ENCODE measurements around the gene COMP. TPM values are rescaled to one million over a fixed set of nuclear protein-coding genes. Genes with fewer than 3 reads are reported as not detected.

Gene COMP
- total RNA-seq, 1 experiment from 2014 or later, result 0.13 TPM

DNA sequence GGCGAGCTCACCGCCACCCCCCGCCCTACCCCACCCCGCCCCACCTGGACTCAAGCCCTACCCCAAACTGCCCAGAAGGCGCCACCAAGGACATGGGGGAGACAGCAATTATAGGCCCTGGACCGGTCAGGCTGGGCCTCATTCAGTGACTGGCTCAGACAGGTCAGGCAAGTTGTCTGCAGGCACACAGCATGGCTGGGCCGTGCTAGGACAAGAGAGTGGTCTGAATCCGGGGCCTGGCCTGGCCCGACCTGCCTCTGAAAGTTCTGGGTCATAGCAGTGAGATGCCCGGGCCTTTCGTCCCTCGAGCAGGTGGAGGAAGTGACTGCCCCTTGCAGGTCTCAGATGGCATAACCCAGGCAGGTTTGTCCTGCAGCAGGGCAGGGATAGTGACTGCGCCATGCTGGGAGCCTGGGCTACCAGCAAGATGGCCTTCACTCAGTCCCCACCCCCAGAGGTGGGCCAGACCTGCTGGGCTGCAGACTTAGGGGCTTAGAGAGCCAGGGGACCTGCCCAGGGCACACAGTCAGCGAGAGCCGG lies 21.0 kb downstream of the COMP start:
- Mint-ChIP-seq H3K4me3 (no peak overlapping the region), H3K4me1 (no peaks in the 10 kb centered on the region), H3K9me3 (no peaks in the 10 kb centered on the region), H3K36me3 (no peaks in the 10 kb centered on the region), H3K27ac (no peak overlapping the region), H3K27me3 (ENCODE audit: low read depth) (peaks cover 86% of the 10 kb centered on the region)
- DNase-seq (ENCODE audit: low spot score), result no peak
- TF ChIP-seq SMAD4 (CRISPR knock-in tag; IDR thresholded peaks at IDR 0.05), result no peak
- TF ChIP-seq ZNF263 (CRISPR knock-in tag; IDR thresholded peaks at IDR 0.05; ENCODE audit: low read depth), result no peak
- TF ChIP-seq, protein P1, sequence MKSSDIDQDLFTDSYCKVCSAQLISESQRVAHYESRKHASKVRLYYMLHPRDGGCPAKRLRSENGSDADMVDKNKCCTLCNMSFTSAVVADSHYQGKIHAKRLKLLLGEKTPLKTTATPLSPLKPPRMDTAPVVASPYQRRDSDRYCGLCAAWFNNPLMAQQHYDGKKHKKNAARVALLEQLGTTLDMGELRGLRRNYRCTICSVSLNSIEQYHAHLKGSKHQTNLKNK (CRISPR knock-in tag; IDR thresholded peaks at IDR 0.05), result no peak
- no peak for TF ChIP-seq ZNF138 (CRISPR knock-in tag; conservative IDR thresholded peaks at IDR 0.05)
- TF ChIP-seq NR3C1 (CRISPR knock-in tag; conservative IDR thresholded peaks at IDR 0.05; ENCODE audit: low read depth), result no peak
- no peak for TF ChIP-seq MYBL2 (CRISPR knock-in tag; IDR thresholded peaks at IDR 0.05)
- CTCF ChIA-PET, result interaction anchor here (0.9 to 2.6 kb wide), 5 partner anchors 11 to 281 kb away, joined by 3 to 13 read pairs (median 4); no protein-coding TSS in a partner anchor
- peak; percentile 35 for ATAC-seq
- POLR2A ChIA-PET, result no interaction called here

DNA sequence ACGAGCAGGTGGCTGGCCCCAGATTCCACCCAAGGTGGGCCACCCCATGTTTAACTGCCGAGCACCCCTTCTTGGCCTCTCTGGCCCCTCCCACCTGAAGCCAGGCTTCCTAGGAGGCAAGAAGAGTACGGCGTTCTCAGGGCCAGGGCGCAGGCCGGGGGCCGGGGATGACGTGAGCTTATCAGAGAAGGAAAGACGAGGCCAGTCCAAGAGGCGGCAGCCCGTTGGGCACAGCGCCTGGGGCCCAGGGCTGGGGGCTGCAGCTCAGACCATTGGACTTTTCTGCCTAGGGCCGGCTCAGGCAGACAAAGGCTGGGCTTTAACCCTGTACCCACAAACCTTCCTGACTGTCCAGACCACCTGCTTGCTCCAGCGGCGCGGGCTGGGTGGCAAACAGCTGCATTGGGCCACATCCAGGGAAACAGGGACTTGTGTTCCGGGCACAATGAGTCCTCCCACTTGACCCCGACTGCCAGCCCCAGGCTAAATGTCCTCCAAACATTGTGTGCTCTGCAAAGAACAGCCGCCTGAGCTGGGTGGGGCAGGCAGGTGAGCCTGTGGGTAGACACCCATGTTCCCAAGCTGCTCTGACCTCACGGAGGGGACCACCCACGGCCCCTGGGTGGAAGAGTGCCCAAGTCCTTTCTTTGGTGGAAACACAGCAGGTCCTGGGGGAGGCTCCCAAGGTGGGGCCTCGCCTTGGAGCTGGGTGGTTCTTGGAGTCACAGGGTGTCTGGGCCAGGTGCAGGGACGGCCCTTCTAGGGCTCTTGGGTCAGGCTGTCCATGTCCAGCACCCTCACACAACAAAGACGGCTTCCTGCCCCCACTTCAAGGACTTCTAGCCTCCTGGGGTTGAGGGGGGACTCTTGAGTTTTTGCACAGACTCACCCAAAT lies 21.9 kb downstream of the COMP start:
- no peak overlapping the region for H3K27ac Mint-ChIP-seq
- no peak overlapping the region for H3K4me3 Mint-ChIP-seq
- ATAC-seq (no peak), DNase-seq (ENCODE audit: low spot score) (no peak)
- CTCF ChIA-PET, result interaction anchor here (0.6 to 2.6 kb wide), 9 partner anchors 11 to 473 kb away, joined by 3 to 13 read pairs (median 4); no protein-coding TSS in a partner anchor
- no peaks in the 10 kb centered on the region for H3K9me3 Mint-ChIP-seq
- POLR2A ChIA-PET, result no interaction called here
- H3K4me1 Mint-ChIP-seq, result no peaks in the 10 kb centered on the region
- TF ChIP-seq, protein P2, sequence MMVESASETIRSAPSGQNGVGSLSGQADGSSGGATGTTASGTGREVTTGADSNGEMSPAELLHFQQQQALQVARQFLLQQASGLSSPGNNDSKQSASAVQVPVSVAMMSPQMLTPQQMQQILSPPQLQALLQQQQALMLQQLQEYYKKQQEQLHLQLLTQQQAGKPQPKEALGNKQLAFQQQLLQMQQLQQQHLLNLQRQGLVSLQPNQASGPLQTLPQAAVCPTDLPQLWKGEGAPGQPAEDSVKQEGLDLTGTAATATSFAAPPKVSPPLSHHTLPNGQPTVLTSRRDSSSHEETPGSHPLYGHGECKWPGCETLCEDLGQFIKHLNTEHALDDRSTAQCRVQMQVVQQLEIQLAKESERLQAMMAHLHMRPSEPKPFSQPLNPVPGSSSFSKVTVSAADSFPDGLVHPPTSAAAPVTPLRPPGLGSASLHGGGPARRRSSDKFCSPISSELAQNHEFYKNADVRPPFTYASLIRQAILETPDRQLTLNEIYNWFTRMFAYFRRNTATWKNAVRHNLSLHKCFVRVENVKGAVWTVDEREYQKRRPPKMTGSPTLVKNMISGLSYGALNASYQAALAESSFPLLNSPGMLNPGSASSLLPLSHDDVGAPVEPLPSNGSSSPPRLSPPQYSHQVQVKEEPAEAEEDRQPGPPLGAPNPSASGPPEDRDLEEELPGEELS (CRISPR knock-in tag; IDR thresholded peaks at IDR 0.05), result no peak
- TF ChIP-seq, protein P3, sequence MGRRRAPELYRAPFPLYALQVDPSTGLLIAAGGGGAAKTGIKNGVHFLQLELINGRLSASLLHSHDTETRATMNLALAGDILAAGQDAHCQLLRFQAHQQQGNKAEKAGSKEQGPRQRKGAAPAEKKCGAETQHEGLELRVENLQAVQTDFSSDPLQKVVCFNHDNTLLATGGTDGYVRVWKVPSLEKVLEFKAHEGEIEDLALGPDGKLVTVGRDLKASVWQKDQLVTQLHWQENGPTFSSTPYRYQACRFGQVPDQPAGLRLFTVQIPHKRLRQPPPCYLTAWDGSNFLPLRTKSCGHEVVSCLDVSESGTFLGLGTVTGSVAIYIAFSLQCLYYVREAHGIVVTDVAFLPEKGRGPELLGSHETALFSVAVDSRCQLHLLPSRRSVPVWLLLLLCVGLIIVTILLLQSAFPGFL (CRISPR knock-in tag; IDR thresholded peaks at IDR 0.05; ENCODE audit: borderline replicate concordance), result no peak
- TF ChIP-seq, protein P4, sequence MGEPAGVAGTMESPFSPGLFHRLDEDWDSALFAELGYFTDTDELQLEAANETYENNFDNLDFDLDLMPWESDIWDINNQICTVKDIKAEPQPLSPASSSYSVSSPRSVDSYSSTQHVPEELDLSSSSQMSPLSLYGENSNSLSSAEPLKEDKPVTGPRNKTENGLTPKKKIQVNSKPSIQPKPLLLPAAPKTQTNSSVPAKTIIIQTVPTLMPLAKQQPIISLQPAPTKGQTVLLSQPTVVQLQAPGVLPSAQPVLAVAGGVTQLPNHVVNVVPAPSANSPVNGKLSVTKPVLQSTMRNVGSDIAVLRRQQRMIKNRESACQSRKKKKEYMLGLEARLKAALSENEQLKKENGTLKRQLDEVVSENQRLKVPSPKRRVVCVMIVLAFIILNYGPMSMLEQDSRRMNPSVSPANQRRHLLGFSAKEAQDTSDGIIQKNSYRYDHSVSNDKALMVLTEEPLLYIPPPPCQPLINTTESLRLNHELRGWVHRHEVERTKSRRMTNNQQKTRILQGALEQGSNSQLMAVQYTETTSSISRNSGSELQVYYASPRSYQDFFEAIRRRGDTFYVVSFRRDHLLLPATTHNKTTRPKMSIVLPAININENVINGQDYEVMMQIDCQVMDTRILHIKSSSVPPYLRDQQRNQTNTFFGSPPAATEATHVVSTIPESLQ (CRISPR knock-in tag; IDR thresholded peaks at IDR 0.05), result no peak
- no peak for TF ChIP-seq KAT7 (CRISPR knock-in tag; IDR thresholded peaks at IDR 0.05; ENCODE audit: borderline replicate concordance)
- TF ChIP-seq, protein P5, sequence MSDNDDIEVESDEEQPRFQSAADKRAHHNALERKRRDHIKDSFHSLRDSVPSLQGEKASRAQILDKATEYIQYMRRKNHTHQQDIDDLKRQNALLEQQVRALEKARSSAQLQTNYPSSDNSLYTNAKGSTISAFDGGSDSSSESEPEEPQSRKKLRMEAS (CRISPR knock-in tag; IDR thresholded peaks at IDR 0.05), result no peak
- TF ChIP-seq, protein P6, sequence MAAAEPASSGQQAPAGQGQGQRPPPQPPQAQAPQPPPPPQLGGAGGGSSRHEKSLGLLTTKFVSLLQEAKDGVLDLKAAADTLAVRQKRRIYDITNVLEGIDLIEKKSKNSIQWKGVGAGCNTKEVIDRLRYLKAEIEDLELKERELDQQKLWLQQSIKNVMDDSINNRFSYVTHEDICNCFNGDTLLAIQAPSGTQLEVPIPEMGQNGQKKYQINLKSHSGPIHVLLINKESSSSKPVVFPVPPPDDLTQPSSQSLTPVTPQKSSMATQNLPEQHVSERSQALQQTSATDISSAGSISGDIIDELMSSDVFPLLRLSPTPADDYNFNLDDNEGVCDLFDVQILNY (CRISPR knock-in tag; IDR thresholded peaks at IDR 0.05), result no peak
- TF ChIP-seq OVOL2 (CRISPR knock-in tag; IDR thresholded peaks at IDR 0.05; ENCODE audit: borderline replicate concordance), result no peak
- no peak for TF ChIP-seq ZNF317 (CRISPR knock-in tag; IDR thresholded peaks at IDR 0.05; ENCODE audit: borderline replicate concordance, low read depth)
- no peak for TF ChIP-seq FOXP1 (CRISPR knock-in tag; IDR thresholded peaks at IDR 0.05; ENCODE audit: borderline replicate concordance)
- H3K27me3 Mint-ChIP-seq (ENCODE audit: low read depth), result peaks cover 89% of the 10 kb centered on the region
- H3K36me3 Mint-ChIP-seq, result no peaks in the 10 kb centered on the region

Measured in WTC11 (cell line).